Naive thymus-derived CD4-positive, alpha-beta T cell (primary cell): Measurements from ENCODE around the gene NTHL1. TPM values are rescaled to one million over a fixed set of nuclear protein-coding genes. Genes with fewer than 3 reads are reported as not detected.

Source experiments
- ATAC-seq: fragments of 150-1000 bp; cut with Tn5 transposase; 2 replicates; pipeline ENCODE4 v1.10.0; 2021; ENCODE audit warnings: mild to moderate bottlenecking, moderate library complexity
- CTCF ChIA-PET: fragments of 350-600 bp; sonication (Branson Sonifier 250); formaldehyde crosslinking; loops from one replicate; lab custom pipeline; 2021; ENCODE audit warnings: antibody characterized with exemption; lab: Charles Lee
- POLR2A ChIA-PET: fragments of 350-600 bp; sonication (Branson Sonifier 250); formaldehyde crosslinking; loops from one replicate; lab custom pipeline; 2021; ENCODE audit warnings: antibody characterized with exemption, inconsistent platforms; lab: Charles Lee
- DNase-seq, 9 donors: peaks; one replicate each; pipeline versions ENCODE4 v3.0.0 to v3.0.0-alpha.2; 2020 to 2022; ENCODE audit warnings: mixed read lengths in 1 of 9
- H3K27ac ChIP-seq: one replicate; pipeline ENCODE4 v1.7.0; 2013; ENCODE audit warnings: mild to moderate bottlenecking, low read depth, low read length, moderate library complexity
- H3K27me3 ChIP-seq, 2 donors: one replicate each; pipeline ENCODE4 v1.7.0; 2013; ENCODE audit warnings: low read length in 2 of 2, mild to moderate bottlenecking in 2 of 2, moderate library complexity in 2 of 2; ENCODE audit not compliant: control insufficient read depth in 2 of 2, insufficient read depth in 2 of 2
- H3K36me3 ChIP-seq, 3 experiments: 1 replicate in 2 of 3; 2 replicates in 1 of 3; pipeline ENCODE4 v1.7.0; 2013; ENCODE audit warnings: low read length in 3 of 3, mild to moderate bottlenecking in 3 of 3, moderate library complexity in 1 of 3; ENCODE audit not compliant: insufficient read depth in 3 of 3, control insufficient read depth in 2 of 3
- H3K4me1 ChIP-seq, 2 donors: one replicate each; pipeline ENCODE4 v1.7.0; 2013; ENCODE audit warnings: low read length in 2 of 2, mild to moderate bottlenecking in 2 of 2, moderate library complexity in 1 of 2; ENCODE audit not compliant: control insufficient read depth in 2 of 2, insufficient read depth in 2 of 2
- H3K4me3 ChIP-seq: 2 replicates; pipeline ENCODE4 v1.7.0; 2013; ENCODE audit warnings: mild to moderate bottlenecking, low read length
- H3K9me3 ChIP-seq, 3 experiments: 1 replicate in 2 of 3; 2 replicates in 1 of 3; pipeline ENCODE4 v1.7.0; 2013; ENCODE audit warnings: low read length in 3 of 3; ENCODE audit not compliant: control insufficient read depth in 2 of 3
- H3K27ac Mint-ChIP-seq, 9 donors: one replicate each; pipeline ENCODE4 v1.8.0; 2020 to 2022; ENCODE audit warnings: mixed read lengths in 9 of 9, mild to moderate bottlenecking in 8 of 9, moderate library complexity in 5 of 9, inconsistent platforms in 2 of 9
- H3K27me3 Mint-ChIP-seq, 5 donors: one replicate each; pipeline ENCODE4 v1.8.0; 2021 to 2022; ENCODE audit warnings: mixed read lengths in 5 of 5, mild to moderate bottlenecking in 1 of 5
- H3K36me3 Mint-ChIP-seq, 5 donors: one replicate each; pipeline ENCODE4 v1.8.0; 2020 to 2022; ENCODE audit warnings: mixed read lengths in 5 of 5, mild to moderate bottlenecking in 3 of 5, inconsistent platforms in 1 of 5
- H3K4me1 Mint-ChIP-seq, 7 donors: one replicate each; pipeline ENCODE4 v1.8.0; 2020 to 2022; ENCODE audit warnings: mixed read lengths in 7 of 7, mild to moderate bottlenecking in 3 of 7, inconsistent platforms in 1 of 7
- H3K4me3 Mint-ChIP-seq, 10 donors: one replicate each; pipeline ENCODE4 v1.8.0; 2020 to 2022; ENCODE audit warnings: mild to moderate bottlenecking in 10 of 10, mixed read lengths in 10 of 10, moderate library complexity in 6 of 10, inconsistent platforms in 2 of 10
- H3K9me3 Mint-ChIP-seq, 11 donors: one replicate each; pipeline ENCODE4 v1.8.0; 2020 to 2022; ENCODE audit warnings: mixed read lengths in 11 of 11, mild to moderate bottlenecking in 4 of 11, inconsistent platforms in 1 of 11, moderate library complexity in 1 of 11
- intact Hi-C, 2 donors: fragments of 100-400 bp; cut with micrococcal nuclease; formaldehyde crosslinking; loops; one replicate each; pipeline ENCODE4 v1.15.1; 2023
- polyA plus RNA-seq, 2 donors: library from polyadenylated mRNA; unstranded; fragments of 300-500 nt; fragmentation: Illumina TruSeq; gene quantifications; one replicate each; pipeline ENCODE4 v1.2.3, GENCODE V29; 2021
- total RNA-seq, 6 experiments: library from RNA in 5 of 6; stranded (reverse) in 5 of 6; gene quantifications; 1 replicate in 5 of 6; 2 replicates in 1 of 6; pipeline ENCODE4 v1.2.3 and lab custom pipeline; 2021 to 2026

The NTHL1 gene
- total RNA-seq = 10 to 100 TPM in 1 of 5 experiments, 1 to 10 TPM in 4; 4.4 to 27.0 (median 7.5) TPM
- polyA plus RNA-seq = 10 to 100 TPM; 16.3 to 17.5 TPM
- total RNA-seq (lab: John Stamatoyannopoulos, UW) = 4.3 reads per million, percentile 22 among the genes with 10 or more reads in this experiment

DNA sequence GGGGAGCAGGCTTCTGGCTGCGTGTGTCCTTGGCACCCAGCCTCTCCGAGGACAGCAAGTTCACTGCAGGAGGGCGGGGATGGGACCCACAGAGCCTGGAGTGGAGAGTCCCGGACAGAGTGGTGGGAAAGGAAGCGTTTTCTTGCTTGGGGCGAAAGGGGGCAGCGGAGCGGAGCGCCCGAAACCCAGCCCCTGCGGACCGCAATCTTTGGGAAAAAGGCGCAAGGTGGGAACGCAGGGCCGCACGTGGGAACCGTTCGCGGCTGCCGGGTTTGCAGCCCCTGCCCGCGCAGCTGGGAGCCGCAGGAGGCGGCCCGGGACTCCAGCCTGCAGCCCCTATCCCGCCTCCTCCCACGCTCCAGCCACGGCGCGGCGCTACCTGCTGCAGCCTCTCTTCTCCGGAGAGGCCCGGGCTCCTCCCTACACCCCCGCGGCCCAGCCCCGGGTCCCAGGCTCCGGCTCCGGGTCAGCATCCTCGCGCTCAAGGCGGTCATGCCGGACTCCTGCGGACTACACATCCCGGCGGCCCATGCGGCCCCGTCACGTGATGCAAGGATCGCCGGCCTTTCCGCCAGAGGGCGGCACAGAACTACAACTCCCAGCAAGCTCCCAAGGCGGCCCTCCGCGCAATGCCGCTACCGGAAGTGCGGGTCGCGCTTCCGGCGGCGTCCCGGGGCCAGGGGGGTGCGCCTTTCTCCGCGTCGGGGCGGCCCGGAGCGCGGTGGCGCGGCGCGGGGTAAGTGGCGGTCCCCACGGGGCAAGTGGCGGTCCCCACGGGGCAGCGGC, at the start of gene NTHL1, which contains the start of gene TSC2:
TSS of gene NTHL1 (minus strand) at position 505 of the 786 bp plus-strand sequence. CDS start at position 494, 11 bp downstream.
TSS of gene TSC2 (plus strand) at position 656 of the 786 bp plus-strand sequence. CDS start 631 bp downstream, outside the sequence.
- H3K4me1 Mint-ChIP-seq = peaks cover 16 to 23% (median 19%) of the 10 kb centered on the region in 7 donors
- H3K27ac ChIP-seq = peak within 1 kb of the TSS; percentile 82
- no peaks in the 10 kb centered on the region for H3K27me3 Mint-ChIP-seq
- H3K4me3 ChIP-seq = peak within 1 kb of the TSS; percentile 72
- intact Hi-C loops = loop anchor here (1.0 to 5.0 kb wide), 11 partner anchors 24 to 221 kb away; partner anchors contain the start of genes ZNF598 (in 2 of the 2), E4F1 (in 1 of the 2), FAHD1 (in 1 of the 2) and HAGH (in 1 of the 2)
- peaks cover 0 to 5% (median 0%) of the 10 kb centered on the region in 5 donors for H3K36me3 Mint-ChIP-seq
- DNase-seq (peak; percentile 81 to 95 (median 87)), ATAC-seq (peak; percentile 98)
- H3K36me3 ChIP-seq = peaks cover 0 to 28% (median 3%) of the 10 kb centered on the region in 3 experiments
- peak within 1 kb of the TSS; percentile 82 to 97 (median 93) for H3K4me3 Mint-ChIP-seq
- no peaks in the 10 kb centered on the region for H3K27me3 ChIP-seq
- POLR2A ChIA-PET = interaction anchor here (0.6 to 3.4 kb wide), 9 partner anchors 13 to 473 kb away, joined by 3 to 25 read pairs (median 3); partner anchors contain the start of genes NHERF2, RPS2, TBL3 and TRAF7
- CTCF ChIA-PET = interaction anchor here (0.7 to 1.6 kb wide), 6 partner anchors 8 to 1241 kb away, joined by 3 to 6 read pairs (median 3); partner anchors contain the start of gene HAGH
- peak within 1 kb of the TSS in 8 of 9 donors; percentile 57 to 91 (median 82) for H3K27ac Mint-ChIP-seq
- H3K9me3 Mint-ChIP-seq = no peaks in the 10 kb centered on the region
- H3K4me1 ChIP-seq = peaks cover 6 to 12% of the 10 kb centered on the region in 2 donors
- no peaks in the 10 kb centered on the region for H3K9me3 ChIP-seq

DNA sequence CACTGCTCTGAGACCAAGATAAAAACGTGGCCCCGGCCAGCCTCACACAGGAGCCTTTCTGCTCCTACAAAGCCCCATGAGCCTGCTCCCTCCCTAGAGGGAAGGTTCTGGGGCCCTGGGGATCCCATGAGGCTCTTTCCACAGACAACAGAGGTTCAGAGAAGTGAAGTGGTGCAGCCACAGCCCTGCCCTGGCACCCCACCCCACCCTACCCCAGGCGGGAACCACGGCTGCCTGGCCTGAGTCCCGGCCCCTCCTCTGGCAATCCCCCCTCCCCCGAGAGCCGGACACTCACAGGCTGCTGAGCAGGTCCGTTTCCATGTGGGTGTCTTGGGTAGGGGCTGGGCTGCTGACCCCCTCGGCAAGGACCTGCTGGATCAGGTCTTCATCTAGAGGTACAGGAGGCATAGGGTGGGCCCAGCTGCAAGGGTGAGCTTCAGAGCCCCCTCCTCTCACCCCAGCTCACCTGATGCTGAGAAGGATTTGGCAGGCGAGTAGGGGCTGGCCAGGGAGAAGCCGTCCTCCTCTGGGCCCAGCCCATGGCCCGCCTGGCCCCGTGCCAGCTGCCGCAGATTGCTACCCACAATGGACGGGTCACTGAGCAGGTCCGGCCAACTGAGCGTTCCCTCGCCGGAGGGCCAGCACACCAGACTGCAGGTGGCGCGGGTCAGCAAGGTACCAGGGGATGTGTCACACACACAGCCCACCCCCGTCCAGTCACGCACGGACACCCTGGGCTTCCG, 49.4 kb upstream of the NTHL1 start:
- no peak overlapping the region for H3K27ac ChIP-seq
- Mint-ChIP-seq H3K9me3 (no peaks in the 10 kb centered on the region), H3K4me3 (no peak overlapping the region), H3K36me3 (peaks cover 0 to 7% (median 0%) of the 10 kb centered on the region in 5 donors), H3K27ac (no peak overlapping the region), H3K4me1 (no peaks in the 10 kb centered on the region), H3K27me3 (no peaks in the 10 kb centered on the region)
- no peaks in the 10 kb centered on the region for H3K9me3 ChIP-seq
- no peaks in the 10 kb centered on the region for H3K4me1 ChIP-seq
- ChIA-PET CTCF (no interaction called here), POLR2A (no interaction called here)
- no peaks in the 10 kb centered on the region for H3K27me3 ChIP-seq
- ATAC-seq (no peak), DNase-seq (no peak)
- intact Hi-C loops = no loop called here
- H3K36me3 ChIP-seq = peaks cover 0 to 62% (median 0%) of the 10 kb centered on the region in 3 experiments
- H3K4me3 ChIP-seq = no peak overlapping the region

GRCh38 chr16:2095918-2096582, 48.4 kb upstream of the NTHL1 start:
- Mint-ChIP-seq H3K4me3 (no peak overlapping the region), H3K27me3 (no peaks in the 10 kb centered on the region), H3K27ac (peak overlapping the region in 1 of 9 donors; percentile 18), H3K4me1 (no peaks in the 10 kb centered on the region), H3K36me3 (peaks cover 0 to 7% (median 0%) of the 10 kb centered on the region in 5 donors), H3K9me3 (no peaks in the 10 kb centered on the region)
- Histone ChIP-seq H3K27me3 (no peaks in the 10 kb centered on the region), H3K4me1 (no peaks in the 10 kb centered on the region), H3K4me3 (no peak overlapping the region), H3K27ac (no peak overlapping the region), H3K36me3 (peaks cover 0 to 64% (median 0%) of the 10 kb centered on the region in 3 experiments), H3K9me3 (no peaks in the 10 kb centered on the region)
- DNase-seq (no peak), ATAC-seq (no peak)
- ChIA-PET POLR2A (no interaction called here), CTCF (no interaction called here)
- intact Hi-C loops = no loop called here

DNA sequence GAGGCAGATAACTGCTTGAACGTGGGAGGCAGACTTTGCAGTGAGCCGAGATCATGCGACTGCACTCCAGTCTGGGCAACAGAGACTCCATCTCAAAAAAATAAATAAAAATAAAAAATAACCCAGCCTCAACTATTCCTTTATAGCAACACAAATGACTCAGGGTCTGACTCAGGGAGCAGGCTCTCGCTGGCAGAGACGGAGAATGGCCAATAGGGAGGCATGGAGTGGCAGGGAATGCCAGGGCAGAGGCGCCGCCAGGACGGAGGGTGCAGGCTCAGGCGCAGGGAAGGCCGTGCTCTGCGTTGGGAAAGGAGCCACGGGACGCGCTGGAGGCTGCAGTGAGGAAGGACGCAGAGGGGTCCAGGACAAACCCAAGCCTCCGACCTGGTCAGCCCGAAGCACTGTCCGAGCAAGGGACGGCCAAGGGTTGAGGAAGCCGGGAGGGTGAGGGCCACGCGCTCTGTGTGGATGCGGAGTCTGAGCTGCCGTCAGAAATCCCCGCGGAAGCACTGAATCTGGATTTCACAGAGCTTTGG, 47.8 kb upstream of the NTHL1 start:
- Mint-ChIP-seq H3K4me1 (no peaks in the 10 kb centered on the region), H3K36me3 (peaks cover 0 to 7% (median 0%) of the 10 kb centered on the region in 5 donors), H3K9me3 (no peaks in the 10 kb centered on the region), H3K27me3 (no peaks in the 10 kb centered on the region), H3K27ac (peak overlapping the region in 1 of 9 donors; percentile 18), H3K4me3 (no peak overlapping the region)
- POLR2A ChIA-PET = no interaction called here
- Histone ChIP-seq H3K27ac (no peak overlapping the region), H3K4me1 (no peaks in the 10 kb centered on the region), H3K27me3 (no peaks in the 10 kb centered on the region), H3K9me3 (no peaks in the 10 kb centered on the region), H3K36me3 (peaks cover 0 to 66% (median 0%) of the 10 kb centered on the region in 3 experiments), H3K4me3 (no peak overlapping the region)
- no peak for ATAC-seq
- DNase-seq = no peak
- CTCF ChIA-PET = no interaction called here
- intact Hi-C loops = no loop called here

DNA sequence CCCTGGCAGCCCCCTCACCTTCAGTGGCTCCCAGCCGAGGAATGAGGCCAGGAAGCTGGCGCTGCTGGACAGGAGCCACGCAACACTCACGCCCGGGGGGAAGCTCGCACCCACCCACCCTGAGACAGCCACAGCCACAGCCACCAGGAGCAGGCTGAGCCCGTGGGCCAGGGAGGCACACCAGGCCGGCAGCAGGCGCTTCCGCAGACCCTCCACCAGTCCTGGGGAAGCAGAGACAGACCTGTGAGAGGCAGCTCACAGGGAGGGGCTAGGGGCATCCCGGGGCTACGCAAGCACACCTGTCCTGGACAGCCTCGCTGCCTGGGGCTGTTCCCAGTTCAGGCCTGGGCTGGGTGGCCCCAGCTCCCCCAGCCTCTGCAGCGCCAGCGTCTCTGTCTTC, 46.2 kb upstream of the NTHL1 start:
- Mint-ChIP-seq H3K4me3 (no peak overlapping the region), H3K4me1 (no peaks in the 10 kb centered on the region), H3K36me3 (peaks cover 0 to 4% (median 0%) of the 10 kb centered on the region in 5 donors), H3K9me3 (no peaks in the 10 kb centered on the region), H3K27ac (no peak overlapping the region), H3K27me3 (no peaks in the 10 kb centered on the region)
- DNase-seq (no peak), ATAC-seq (no peak)
- H3K9me3 ChIP-seq = no peaks in the 10 kb centered on the region
- no peak overlapping the region for H3K27ac ChIP-seq
- no peaks in the 10 kb centered on the region for H3K4me1 ChIP-seq
- ChIA-PET CTCF (no interaction called here), POLR2A (no interaction called here)
- H3K4me3 ChIP-seq = no peak overlapping the region
- H3K27me3 ChIP-seq = no peaks in the 10 kb centered on the region
- peaks cover 0 to 69% (median 0%) of the 10 kb centered on the region in 3 experiments for H3K36me3 ChIP-seq
- intact Hi-C loops = no loop called here

DNA sequence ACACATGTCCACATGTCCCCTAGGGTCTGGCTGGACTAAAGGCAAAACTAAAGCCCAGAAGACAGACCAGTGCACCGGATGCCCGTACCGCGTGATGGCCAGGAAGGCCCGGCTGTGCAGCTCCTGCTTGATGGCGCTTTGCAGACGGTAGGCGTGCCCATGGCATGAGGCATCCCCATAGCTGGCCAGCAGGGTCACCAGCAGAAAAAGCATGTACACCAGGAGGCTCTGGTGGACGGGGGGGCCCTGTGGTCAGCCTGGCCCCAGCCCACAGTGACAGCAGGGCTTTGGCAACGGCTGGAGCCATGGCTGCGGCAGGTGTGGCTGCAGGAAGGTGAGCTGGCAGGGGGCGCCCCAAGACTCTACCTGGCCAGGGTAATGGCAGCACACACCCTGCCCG, 45.2 kb upstream of the NTHL1 start:
- Histone ChIP-seq H3K36me3 (peaks cover 0 to 79% (median 0%) of the 10 kb centered on the region in 3 experiments), H3K4me3 (no peak overlapping the region), H3K9me3 (no peaks in the 10 kb centered on the region), H3K27me3 (no peaks in the 10 kb centered on the region), H3K4me1 (no peaks in the 10 kb centered on the region), H3K27ac (no peak overlapping the region)
- Mint-ChIP-seq H3K27ac (no peak overlapping the region), H3K9me3 (no peaks in the 10 kb centered on the region), H3K27me3 (no peaks in the 10 kb centered on the region), H3K4me1 (no peaks in the 10 kb centered on the region), H3K36me3 (peaks cover 0 to 4% (median 0%) of the 10 kb centered on the region in 5 donors), H3K4me3 (no peak overlapping the region)
- ATAC-seq = no peak
- no peak for DNase-seq
- ChIA-PET CTCF (no interaction called here), POLR2A (no interaction called here)
- intact Hi-C loops = no loop called here
